ENCODE measurements around the gene DLGAP4.

DLGAP4 gene

GRCh38 chr20:36477475-36477874 is 171.3 kb downstream of the DLGAP4 start:
- no peak for DNase-seq (ENCODE audit: low spot score)

GRCh38 chr20:36478137-36478905 is 172.2 kb downstream of the DLGAP4 start:
- no peak for DNase-seq (ENCODE audit: low spot score)

DNA sequence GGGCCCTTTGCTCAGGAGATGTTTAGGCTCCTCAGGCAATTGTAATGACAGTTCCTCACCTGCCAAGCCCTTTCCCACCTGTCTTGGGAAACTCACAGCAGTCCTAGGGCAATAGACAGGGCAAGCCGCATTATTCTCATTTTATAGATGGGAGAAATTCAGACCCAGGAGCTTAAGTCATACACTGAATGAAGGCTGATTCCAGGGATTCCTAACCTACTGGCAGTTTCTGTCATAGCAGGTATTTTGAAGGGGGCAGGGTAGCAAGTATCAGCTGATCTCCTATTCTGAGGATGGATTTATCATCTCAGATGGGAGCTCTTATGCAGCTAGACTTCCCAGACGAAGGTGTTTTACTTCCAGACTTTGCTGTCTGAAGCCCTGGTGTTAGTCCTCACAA is 173.8 kb downstream of the DLGAP4 start:
- no peak for DNase-seq (ENCODE audit: low spot score)

DNA sequence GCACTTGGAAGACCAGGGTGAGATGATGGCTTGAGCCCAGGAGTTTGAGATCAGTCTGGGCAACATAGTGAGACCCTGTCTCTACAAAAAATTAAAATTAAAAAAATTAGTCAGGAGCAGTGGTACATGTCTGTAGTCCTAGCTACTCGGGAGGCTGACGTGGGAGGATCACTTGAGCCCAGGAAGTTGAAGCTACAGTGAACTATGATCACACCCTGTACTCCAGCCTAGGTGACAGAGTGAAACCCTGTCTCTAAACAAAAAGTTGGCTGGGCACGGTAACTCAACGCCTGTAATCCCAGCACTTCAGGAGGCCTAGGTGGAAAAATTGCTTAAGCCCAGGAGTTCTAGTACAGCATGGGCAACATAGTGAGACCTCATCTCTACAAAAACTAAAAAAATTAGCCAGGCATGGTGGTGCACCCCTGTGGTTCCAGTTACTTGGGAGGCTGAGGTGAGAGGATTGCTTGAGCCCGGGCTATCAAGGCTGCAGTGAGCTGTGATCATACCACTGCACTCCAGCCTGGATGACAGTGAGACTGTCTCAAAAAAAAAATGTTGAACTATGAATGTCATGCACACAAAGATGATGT is 174.4 kb downstream of the DLGAP4 start:
- DNase-seq (ENCODE audit: low spot score): no peak

- no peak for DNase-seq (ENCODE audit: low spot score)
Measured at GRCh38 chr20:36481380-36482043, 175.4 kb downstream of the DLGAP4 start.

DNA sequence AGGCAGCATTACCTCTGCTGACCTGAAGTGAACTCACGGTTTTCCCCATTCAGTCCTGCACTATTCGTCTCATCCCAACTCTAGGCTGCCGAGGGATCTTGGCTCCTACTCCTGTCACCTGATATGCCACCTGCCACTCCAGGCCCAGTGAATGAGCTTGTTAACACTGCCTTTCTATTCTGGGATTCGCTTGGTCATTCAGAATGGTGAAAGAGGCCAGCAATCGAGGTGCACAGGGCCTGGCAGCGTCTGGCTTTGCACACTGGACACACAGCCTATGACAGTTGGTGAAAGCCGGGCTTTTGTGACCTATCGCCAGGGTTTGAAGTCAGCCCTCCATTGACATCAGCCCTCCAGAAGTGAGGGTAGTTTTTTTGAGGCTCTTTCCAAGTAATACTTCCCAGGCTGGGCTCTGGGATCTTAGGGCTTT is 175.9 kb downstream of the DLGAP4 start:
- no peak for DNase-seq (ENCODE audit: low spot score)

GRCh38 chr20:36483209-36483918 is 177.2 kb downstream of the DLGAP4 start:
- DNase-seq (ENCODE audit: low spot score): no peak

- DNase-seq (ENCODE audit: low spot score): no peak
Measured at GRCh38 chr20:36483919-36484808, 178.0 kb downstream of the DLGAP4 start.

DNA sequence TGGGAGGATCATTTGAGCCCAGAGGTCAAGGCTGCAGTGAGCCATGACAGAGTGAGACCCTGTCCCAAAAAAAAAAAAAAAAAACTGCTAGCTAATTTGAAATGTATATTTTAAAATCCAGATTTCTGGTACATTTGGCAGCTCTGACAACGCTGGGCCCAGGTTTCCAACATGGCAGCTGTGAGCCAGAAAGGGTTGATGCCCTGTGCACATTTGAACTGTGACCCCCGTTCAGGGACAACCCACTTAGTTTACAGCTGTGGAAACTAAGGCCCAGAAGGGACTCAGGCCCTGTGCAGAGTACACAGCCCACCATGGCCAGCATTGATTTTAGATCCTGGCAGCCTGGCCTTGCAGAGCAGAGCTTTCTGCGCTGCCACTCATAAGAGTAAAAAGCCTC is 179.1 kb downstream of the DLGAP4 start:
- no peak for DNase-seq (ENCODE audit: low spot score)

- DNase-seq (ENCODE audit: low spot score): no peak
Measured at GRCh38 chr20:36487069-36487468, 180.9 kb downstream of the DLGAP4 start.

- no peak for DNase-seq (ENCODE audit: low spot score)
Measured at GRCh38 chr20:36490191-36490590, 184.1 kb downstream of the DLGAP4 start.

DNA sequence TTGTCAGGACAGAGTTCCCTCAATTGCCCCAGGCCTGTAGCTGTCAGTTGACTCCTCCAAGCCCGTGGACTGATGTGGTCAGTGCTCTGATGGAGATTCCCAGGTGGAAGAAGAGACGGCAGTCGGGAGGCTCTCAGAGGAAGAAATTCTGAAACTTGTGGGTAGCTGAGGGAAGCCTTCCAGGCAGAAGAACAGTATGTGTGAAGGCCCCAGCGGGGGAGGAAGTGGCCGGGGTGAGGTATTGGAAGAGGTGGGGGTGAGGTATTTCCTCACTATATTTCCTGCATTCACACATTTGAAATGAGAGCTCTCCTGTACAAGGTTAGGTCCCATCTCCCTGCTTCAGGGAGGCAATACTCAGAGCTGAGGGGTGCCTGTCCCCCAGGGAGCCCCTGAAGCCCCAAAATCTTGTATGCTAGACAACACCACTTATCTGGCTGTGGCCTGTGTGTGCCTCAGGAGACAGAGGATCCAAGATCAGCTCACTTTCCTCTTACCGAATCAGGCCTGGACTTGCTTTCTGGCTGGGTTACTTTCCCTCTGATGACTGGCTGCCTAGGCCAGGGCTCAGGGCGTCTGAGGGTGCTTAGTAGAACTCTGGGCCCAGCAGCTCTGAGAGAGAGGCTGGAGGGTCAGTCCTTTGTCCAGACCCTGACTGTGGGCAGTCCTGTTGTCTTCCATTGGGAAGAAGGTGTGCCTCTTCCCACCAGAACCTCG is 185.9 kb downstream of the DLGAP4 start:
- DNase-seq (ENCODE audit: low spot score): no peak

- no peak for DNase-seq (ENCODE audit: low spot score)
Measured at GRCh38 chr20:36493051-36493800, 187.1 kb downstream of the DLGAP4 start.

- DNase-seq (ENCODE audit: low spot score): no peak
Measured at GRCh38 chr20:36493801-36494114, 187.6 kb downstream of the DLGAP4 start.

DNA sequence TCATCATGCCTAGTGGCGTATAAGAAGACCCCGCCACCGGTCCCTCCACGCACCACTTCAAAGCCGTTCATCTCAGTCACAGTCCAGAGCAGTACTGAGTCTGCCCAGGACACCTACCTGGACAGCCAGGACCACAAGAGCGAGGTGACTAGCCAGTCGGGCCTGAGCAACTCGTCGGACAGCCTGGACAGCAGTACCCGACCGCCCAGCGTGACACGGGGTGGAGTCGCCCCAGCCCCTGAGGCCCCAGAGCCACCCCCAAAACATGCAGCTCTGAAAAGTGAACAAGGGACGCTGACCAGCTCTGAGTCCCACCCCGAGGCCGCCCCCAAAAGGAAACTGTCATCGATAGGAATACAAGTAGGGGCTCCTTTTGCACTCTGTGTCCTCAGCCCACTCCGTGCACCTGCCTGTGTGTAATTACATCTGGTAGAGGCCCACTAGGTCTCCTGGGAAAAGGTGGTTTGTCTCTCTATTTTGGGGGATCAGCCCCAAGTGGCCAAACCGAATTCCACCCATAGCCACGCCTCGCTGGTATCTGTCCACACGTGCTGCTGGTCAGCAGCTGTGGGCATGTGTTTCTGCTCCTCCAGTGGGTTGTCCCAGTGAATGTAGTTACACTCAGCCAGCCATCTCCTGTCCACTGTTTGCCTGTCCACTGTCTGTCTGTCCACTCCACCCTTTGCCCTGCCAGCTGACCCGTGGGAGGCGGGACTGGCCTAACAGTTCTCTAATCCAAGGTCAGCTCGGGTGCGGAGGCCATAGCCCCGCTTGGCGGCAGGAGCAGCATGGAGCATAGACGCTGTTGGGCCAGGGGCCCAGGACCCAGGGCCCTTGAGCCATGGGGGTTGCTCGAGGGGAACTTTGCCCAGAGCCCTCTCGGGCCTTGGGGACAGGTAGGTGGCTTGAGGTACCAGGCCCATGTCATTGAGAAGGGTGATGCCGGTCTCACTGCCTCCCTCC is 190.8 kb downstream of the DLGAP4 start:
- no peak for DNase-seq (ENCODE audit: low spot score)

DNA sequence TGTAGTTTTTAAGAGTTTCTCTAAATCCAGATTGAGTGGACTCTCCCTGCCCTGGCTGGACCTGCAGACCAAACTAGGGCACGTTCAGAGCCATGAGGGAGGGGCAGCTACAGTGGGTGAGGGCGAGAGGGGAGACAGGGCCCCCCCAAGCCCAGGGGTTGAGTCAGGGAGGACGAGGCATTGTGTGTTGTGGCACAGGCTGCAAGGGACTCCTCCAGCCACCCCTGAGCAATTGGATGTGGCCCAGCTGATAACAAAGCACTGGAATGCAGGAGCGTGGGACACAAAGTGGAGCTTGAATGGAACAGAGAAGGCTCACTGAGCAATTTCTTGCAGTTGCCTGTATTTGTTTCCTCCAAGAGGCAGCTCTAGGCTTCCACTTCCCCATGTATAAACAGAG is 191.7 kb downstream of the DLGAP4 start:
- no peak for DNase-seq (ENCODE audit: low spot score)

DNA sequence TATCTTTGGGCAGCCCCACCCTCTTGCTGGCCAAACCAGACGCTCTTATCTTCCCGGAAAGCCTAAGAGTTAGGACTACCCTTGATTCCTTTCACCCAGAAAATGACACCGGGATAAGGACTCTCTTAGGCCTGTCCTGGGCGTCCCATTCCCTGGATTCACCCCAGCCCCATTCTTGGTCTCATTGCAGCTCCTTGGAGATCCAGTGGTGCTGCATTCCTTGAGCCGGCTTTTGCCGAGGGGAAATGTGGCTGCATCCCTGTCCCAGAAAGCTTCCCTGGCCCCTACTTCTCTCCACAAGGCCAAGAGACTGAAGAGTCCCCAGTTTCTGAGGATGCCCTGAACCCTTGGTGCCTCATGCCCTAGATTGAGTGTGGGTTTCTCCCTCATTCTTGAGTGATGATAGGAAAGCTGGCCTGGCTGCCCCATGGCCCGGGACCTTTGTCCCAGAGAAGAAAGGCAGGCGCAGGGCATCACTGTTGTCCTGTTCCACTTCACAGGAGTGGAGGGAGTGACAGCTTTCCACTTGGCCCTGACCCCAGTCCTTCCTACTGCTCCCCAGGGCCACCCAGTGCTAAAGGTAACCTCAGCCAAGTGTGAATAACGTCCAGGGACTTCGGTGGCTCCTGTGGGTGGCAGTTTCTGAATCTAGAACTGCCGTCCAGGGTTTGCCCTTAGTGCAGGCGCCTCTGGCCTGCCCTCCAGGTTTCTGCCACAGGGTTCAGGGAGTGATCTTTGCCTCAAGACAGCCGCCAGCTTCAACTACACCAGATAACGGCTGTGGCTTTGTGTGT is 192.4 kb downstream of the DLGAP4 start:
- DNase-seq (ENCODE audit: low spot score): no peak

GRCh38 chr20:36499211-36499610 is 193.1 kb downstream of the DLGAP4 start:
- no peak for DNase-seq (ENCODE audit: low spot score)
